Breast epithelium (tissue), 4 donors: ENCODE data around the gene SLC22A23. TPM values are rescaled to one million over a fixed set of nuclear protein-coding genes. Genes with fewer than 3 reads are reported as not detected.

Source experiments
- DNase-seq, 2 donors: peaks; one replicate each; pipeline ENCODE4 v3.0.0-alpha.2; 2019; ENCODE audit warnings: low spot score in 2 of 2
- H3K27ac ChIP-seq, 2 donors: fragments of 200-600 bp; sonication (generic) in 1 of 2; one replicate each; pipeline ENCODE4 v1.5.1; 2016 to 2019; ENCODE audit warnings: mild to moderate bottlenecking in 1 of 2
- H3K27me3 ChIP-seq, 2 donors: fragments of 200-600 bp; sonication (generic) in 1 of 2; one replicate each; pipeline versions ENCODE4 v1.5.1 to v1.6.0; 2017 to 2019; ENCODE audit warnings: control low read depth in 1 of 2, mild to moderate bottlenecking in 1 of 2
- H3K36me3 ChIP-seq: fragments of 200-600 bp; one replicate; pipeline ENCODE4 v1.5.1; 2019
- H3K4me1 ChIP-seq, 2 donors: fragments of 200-600 bp; sonication (generic); one replicate each; pipeline ENCODE4 v1.5.1; 2016 to 2019; ENCODE audit warnings: control low read depth in 1 of 2
- H3K4me3 ChIP-seq, 3 donors: fragments of 200-600 bp; sonication (generic); 1 replicate in 2 of 3; 2 replicates in 1 of 3; pipeline ENCODE4 v1.5.1; 2016 to 2019; ENCODE audit warnings: mild to moderate bottlenecking in 3 of 3, moderate library complexity in 2 of 3
- H3K9me3 ChIP-seq, 2 donors: fragments of 200-600 bp; sonication (generic) in 1 of 2; one replicate each; pipeline ENCODE4 v1.5.1; 2016 to 2019; ENCODE audit warnings: control low read depth in 1 of 2
- CTCF ChIP-seq, 3 donors: fragments of 450-650 bp; IDR thresholded peaks; one replicate each; pipeline ENCODE4 v1.5.1; 2016 to 2017; ENCODE audit warnings: antibody characterized with exemption in 3 of 3, mild to moderate bottlenecking in 3 of 3, moderate library complexity in 3 of 3
- POLR2A ChIP-seq: fragments of 450-650 bp; IDR thresholded peaks from one replicate; pipeline ENCODE4 v1.6.1; 2016; ENCODE audit warnings: antibody characterized with exemption, mild to moderate bottlenecking, moderate library complexity
- POLR2AphosphoS5 ChIP-seq, 3 donors: sonication (generic); formaldehyde crosslinking; IDR thresholded peaks; one replicate each; pipeline ENCODE4 v1.6.1; 2017; ENCODE audit warnings: antibody characterized with exemption in 3 of 3
- intact Hi-C: fragments of 100-400 bp; cut with DNase I; formaldehyde crosslinking; loops from one replicate; pipeline ENCODE4 v1.15.1; 2023; ENCODE audit warnings: low total_unique reads
- total RNA-seq, 3 donors: library from RNA; depleted of rRNA; stranded (reverse); fragments of >200 nt; gene quantifications; one replicate each; pipeline ENCODE4 v1.1.0, GENCODE V29; 2016

The SLC22A23 gene
- total RNA-seq, 3 donors from 2014 or later: 10.9 to 26.3 (median 22.9) TPM

GRCh38 chr6:3369985-3370360 is 86.9 kb downstream of the SLC22A23 start:
- no peak for TF ChIP-seq POLR2AphosphoS5 (IDR thresholded peaks at IDR 0.05)
- no peak for TF ChIP-seq CTCF (IDR thresholded peaks at IDR 0.05)
- no peak for TF ChIP-seq POLR2A
- intact Hi-C loops: no loop called here
- Histone ChIP-seq H3K4me1 (no peaks in the 10 kb centered on the region), H3K9me3 (no peaks in the 10 kb centered on the region), H3K4me3 (no peak overlapping the region), H3K27ac (peak overlapping the region; percentile 51 to 62), H3K36me3 (no peaks in the 10 kb centered on the region), H3K27me3 (no peaks in the 10 kb centered on the region)
- no peak for DNase-seq

GRCh38 chr6:3368685-3369084 is 88.2 kb downstream of the SLC22A23 start:
- Histone ChIP-seq H3K4me3 (no peak overlapping the region), H3K9me3 (no peaks in the 10 kb centered on the region), H3K36me3 (no peaks in the 10 kb centered on the region), H3K4me1 (no peaks in the 10 kb centered on the region), H3K27ac (no peak overlapping the region), H3K27me3 (no peaks in the 10 kb centered on the region)
- TF ChIP-seq POLR2A: no peak
- no peak for TF ChIP-seq CTCF (IDR thresholded peaks at IDR 0.05)
- no peak for TF ChIP-seq POLR2AphosphoS5 (IDR thresholded peaks at IDR 0.05)
- DNase-seq: no peak
- intact Hi-C loops: no loop called here

GRCh38 chr6:3367630-3368029 is 89.2 kb downstream of the SLC22A23 start:
- Histone ChIP-seq H3K27ac (no peak overlapping the region), H3K4me3 (no peak overlapping the region), H3K9me3 (no peaks in the 10 kb centered on the region), H3K4me1 (peaks cover 0 to 2% of the 10 kb centered on the region in 2 donors), H3K27me3 (no peaks in the 10 kb centered on the region), H3K36me3 (no peaks in the 10 kb centered on the region)
- intact Hi-C loops: no loop called here
- no peak for DNase-seq
- TF ChIP-seq CTCF (IDR thresholded peaks at IDR 0.05) (no peak), POLR2A (no peak), POLR2AphosphoS5 (IDR thresholded peaks at IDR 0.05) (no peak)

- Histone ChIP-seq H3K27me3 (no peaks in the 10 kb centered on the region), H3K4me1 (peaks cover 0 to 2% of the 10 kb centered on the region in 2 donors), H3K9me3 (no peaks in the 10 kb centered on the region), H3K36me3 (no peaks in the 10 kb centered on the region), H3K27ac (no peak overlapping the region), H3K4me3 (no peak overlapping the region)
- no peak for DNase-seq
- intact Hi-C loops: no loop called here
- no peak for TF ChIP-seq POLR2AphosphoS5 (IDR thresholded peaks at IDR 0.05)
- TF ChIP-seq POLR2A: no peak
- TF ChIP-seq CTCF (IDR thresholded peaks at IDR 0.05): no peak
These were observed 90.0 kb downstream of the SLC22A23 start for GRCh38 chr6:3366596-3367413.

GRCh38 chr6:3364391-3364790 is 92.5 kb downstream of the SLC22A23 start:
- intact Hi-C loops: no loop called here
- no peak for TF ChIP-seq POLR2A
- no peak for TF ChIP-seq POLR2AphosphoS5 (IDR thresholded peaks at IDR 0.05)
- TF ChIP-seq CTCF (IDR thresholded peaks at IDR 0.05): no peak

More at GRCh38 chr6:3364391-3364790, 92.5 kb downstream of the SLC22A23 start:
- H3K4me3 ChIP-seq: no peak overlapping the region
- H3K36me3 ChIP-seq: no peaks in the 10 kb centered on the region
- no peaks in the 10 kb centered on the region for H3K27me3 ChIP-seq
- H3K27ac ChIP-seq: peak overlapping the region; percentile 84 to 91
- no peaks in the 10 kb centered on the region for H3K9me3 ChIP-seq
- peaks cover 0 to 2% of the 10 kb centered on the region in 2 donors for H3K4me1 ChIP-seq
- no peak for DNase-seq
